ENCODE results near the gene ADGRG1.

The ADGRG1 gene

GRCh38 chr16:57646388-57647039 lies 18.1 kb downstream of the ADGRG1 start:
- no peak for DNase-seq (ENCODE audit: low read depth)
- TF ChIP-seq CTCF (conservative IDR thresholded peaks at IDR 0.05; ENCODE audit: low read length) = no peak
- no peak overlapping the region for H3K4me3 ChIP-seq (ENCODE audit: low read length)

DNA sequence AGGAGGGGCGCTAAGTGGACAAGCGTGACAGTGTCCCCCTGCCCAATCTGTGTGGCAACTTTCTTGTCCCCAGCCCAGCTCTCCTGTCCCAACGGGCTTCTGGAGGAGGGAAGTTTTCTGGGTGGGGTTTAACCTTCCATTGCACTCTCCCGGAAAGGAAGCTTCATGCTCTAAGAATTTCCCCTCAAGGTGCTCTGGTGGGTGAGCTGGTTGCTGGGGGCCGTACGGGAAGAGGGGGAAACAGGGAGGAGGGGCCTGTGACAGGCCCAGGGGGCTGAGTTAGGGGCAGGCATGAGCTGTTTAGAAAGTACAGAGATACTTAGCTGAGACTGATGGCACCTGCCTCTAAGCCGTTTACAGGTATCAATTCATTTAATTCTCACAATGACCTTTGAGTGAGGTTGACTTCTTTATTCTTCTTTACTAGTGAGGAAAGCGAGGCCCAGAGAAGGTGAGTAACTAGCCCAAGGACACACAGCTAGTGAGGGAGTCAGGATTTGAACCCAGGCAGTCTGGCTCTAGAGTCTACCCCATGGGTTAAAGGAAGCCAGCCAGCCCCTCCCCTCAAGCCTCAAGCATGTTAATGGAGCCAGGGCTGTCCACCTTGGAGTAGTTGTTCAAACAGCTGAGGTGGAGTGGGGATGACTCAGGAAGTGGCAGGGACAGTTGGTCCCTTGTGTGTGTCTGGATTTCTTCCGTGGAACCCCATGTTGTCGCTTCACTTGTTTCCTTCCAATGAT lies 18.9 kb downstream of the ADGRG1 start:
- TF ChIP-seq CTCF (conservative IDR thresholded peaks at IDR 0.05; ENCODE audit: low read length) = no peak
- no peak for DNase-seq (ENCODE audit: low read depth)
- H3K4me3 ChIP-seq (ENCODE audit: low read length) = no peak overlapping the region

GRCh38 chr16:57648125-57648524 lies 19.7 kb downstream of the ADGRG1 start:
- no peak overlapping the region for H3K4me3 ChIP-seq (ENCODE audit: low read length)
- DNase-seq (ENCODE audit: low read depth) = no peak
- no peak for TF ChIP-seq CTCF (conservative IDR thresholded peaks at IDR 0.05; ENCODE audit: low read length)

- peak; percentile 100 for TF ChIP-seq CTCF (conservative IDR thresholded peaks at IDR 0.05; ENCODE audit: low read length)
- DNase-seq (ENCODE audit: low read depth) = peak; percentile 61
- no peak overlapping the region for H3K4me3 ChIP-seq (ENCODE audit: low read length)
These were observed 20.4 kb downstream of the ADGRG1 start for GRCh38 chr16:57648581-57649442.

DNA sequence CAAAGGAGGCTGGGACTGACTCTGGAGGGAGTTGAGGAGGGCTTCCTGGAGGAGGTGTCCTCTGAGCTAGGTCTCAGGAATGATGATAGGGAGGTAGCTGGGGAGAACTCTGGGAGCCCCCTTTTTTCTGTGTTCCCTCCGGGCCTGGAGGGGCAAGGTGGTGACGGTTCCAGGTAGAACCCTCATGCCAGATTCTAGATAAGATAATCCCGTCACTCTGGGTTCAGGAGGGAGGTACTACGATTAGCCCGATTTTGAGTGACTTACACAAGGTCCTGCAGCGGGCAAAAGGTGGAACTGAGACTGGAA lies 21.0 kb downstream of the ADGRG1 start:
- no peak overlapping the region for H3K4me3 ChIP-seq (ENCODE audit: low read length)
- TF ChIP-seq CTCF (conservative IDR thresholded peaks at IDR 0.05; ENCODE audit: low read length) = no peak
- DNase-seq (ENCODE audit: low read depth) = no peak

GRCh38 chr16:57649846-57650245 lies 21.4 kb downstream of the ADGRG1 start:
- TF ChIP-seq CTCF (conservative IDR thresholded peaks at IDR 0.05; ENCODE audit: low read length) = no peak
- no peak for DNase-seq (ENCODE audit: low read depth)
- no peak overlapping the region for H3K4me3 ChIP-seq (ENCODE audit: low read length)

Measured in AG10803 (cell line).